ENCODE results near the gene PPARG.
"Not testable (repeated sequence)": the region's sequence is repeated elsewhere in the genome, so short reads cannot be mapped to it uniquely, and the experiment has no call there.

PPARG gene

GRCh38 chr3:12288182-12289129, at the start of gene PPARG:
PPARG (plus strand) TSS chr3:12289070; CDS start chr3:12379712, 90,642 bp downstream.
- no peak for DNase-seq

DNA sequence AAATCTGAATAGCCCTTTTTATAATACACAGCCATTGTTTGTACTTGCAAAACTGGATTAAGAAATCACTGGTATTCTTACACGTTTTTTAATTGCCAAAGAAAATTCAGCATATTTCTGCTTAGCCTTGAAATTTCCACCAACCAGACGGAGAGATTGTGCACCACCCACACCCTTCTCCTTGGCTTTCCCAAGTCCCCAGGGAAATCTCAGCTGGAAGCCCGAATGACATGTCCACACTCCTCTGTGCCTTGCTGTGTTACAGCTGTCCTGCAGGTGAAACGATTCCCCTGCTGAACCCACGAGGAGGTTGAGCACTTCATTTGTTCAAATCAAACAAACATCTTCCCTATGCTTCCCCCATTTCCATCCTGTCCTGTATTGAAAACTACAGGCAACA, 49.6 kb upstream of the PPARG start:
- no peak for DNase-seq

- no peak for DNase-seq
Measured at GRCh38 chr3:12242772-12243171, 46.1 kb upstream of the PPARG start.

DNA sequence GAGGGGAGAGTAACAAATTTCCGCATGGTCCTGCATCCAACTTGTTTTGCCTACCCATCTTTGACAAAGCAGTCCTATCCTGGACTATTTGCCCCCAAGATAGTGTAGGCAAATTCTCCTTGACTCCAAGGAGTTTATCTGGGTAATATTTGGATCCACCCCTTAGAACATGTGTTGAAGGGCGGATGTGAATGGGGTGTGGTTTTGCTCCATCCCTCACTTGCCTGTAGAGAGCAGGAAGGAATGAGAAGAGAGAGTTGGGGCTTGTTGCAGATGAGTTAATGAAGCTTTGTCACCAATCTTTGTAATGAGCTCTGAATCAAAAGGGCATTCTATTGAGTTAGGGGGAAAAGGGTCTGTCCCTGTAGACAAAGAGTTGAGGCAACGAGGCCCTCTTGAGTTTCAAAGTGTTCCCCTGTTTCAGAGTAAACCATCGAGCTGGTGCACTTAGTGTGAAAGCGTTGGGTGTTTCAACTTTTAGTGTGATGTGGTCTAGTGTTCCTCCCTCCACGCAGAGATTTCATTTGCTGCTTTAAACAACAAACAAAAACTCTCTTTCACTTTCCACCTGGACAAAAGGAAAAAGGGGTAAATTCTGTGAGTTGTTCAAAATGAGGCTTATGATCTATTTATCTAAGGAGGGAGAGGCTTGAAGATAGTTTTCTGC, 42.2 kb upstream of the PPARG start:
- DNase-seq = no peak

DNA sequence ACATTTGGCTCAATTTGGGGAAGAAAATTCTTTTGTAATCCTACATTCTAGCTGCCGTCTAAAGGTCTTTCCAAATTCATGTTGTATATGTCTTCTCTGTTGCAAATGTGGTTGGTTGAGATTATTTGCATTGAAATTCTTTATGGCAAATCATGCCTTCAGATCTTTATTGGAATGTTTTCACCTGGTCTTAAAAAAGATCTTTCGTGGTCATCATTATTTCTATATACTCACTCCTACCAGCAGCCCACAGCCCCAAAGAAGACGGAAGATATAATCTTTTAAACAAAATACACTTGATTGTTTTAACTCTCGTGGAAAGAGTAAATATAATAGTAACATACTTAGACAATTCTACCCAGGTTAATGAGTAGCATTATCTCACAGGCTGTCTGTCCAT, 41.5 kb upstream of the PPARG start:
- no peak for DNase-seq

GRCh38 chr3:12249519-12249918, 39.4 kb upstream of the PPARG start:
- no peak for DNase-seq

GRCh38 chr3:12252889-12253288, 36.0 kb upstream of the PPARG start:
- no peak for DNase-seq

GRCh38 chr3:12253516-12254343, 35.1 kb upstream of the PPARG start:
- no peak for DNase-seq

GRCh38 chr3:12255393-12255792, 33.5 kb upstream of the PPARG start:
- DNase-seq = no peak

GRCh38 chr3:12258911-12259310, 30.0 kb upstream of the PPARG start:
- no peak for DNase-seq

DNA sequence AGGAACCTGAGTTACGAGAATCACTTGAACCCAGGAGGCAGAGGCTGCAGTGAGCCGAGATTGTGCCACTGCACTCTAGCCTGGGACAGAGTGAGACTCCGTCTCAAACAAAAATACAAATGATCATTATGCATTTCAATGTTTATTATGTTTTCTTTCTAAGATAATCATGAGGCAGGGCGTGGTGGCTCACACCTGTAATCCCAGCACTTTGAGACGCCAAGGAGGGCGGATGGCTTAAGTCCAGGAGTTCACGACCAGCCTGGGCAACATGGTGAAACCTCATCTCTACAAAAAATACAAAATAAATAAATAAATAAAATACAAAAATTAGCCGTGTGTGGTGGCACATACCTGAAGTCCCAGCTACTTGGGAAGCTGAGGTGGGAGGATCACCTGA, 26.7 kb upstream of the PPARG start:
- DNase-seq = not testable (repeated sequence)

GRCh38 chr3:12265508-12265907, 23.4 kb upstream of the PPARG start:
- no peak for DNase-seq

GRCh38 chr3:12266038-12266437, 22.8 kb upstream of the PPARG start:
- no peak for DNase-seq

DNA sequence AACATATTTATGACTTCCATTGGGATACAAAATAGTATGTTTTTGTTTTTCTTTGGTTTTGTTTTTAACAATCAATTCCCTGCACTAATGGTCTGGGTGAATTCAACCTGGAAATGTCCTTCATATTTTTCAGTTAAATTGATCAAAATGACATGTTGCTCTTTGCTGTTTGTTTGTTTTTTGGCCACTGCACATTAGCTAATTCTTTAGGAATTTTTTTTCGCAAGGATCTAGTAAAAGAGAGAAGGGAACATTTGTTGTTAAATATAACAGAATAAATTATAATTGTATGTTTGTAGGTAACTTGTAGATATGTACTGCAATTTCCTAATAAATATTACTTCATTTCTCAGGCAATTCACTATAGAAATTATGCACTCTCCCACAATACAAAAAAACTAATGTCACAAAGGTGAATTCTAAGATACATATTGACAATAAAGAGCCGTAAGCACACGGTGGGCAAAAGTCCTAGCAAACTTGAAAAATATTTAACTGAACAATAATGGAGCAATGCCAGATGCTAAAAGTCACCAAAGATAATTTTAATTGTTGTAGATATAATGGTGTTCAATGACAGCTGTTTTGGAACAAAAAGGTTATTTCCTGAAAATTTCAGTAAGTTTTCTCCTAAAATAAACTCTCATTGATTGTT, 21.4 kb upstream of the PPARG start:
- no peak for DNase-seq

GRCh38 chr3:12268049-12268735, 20.7 kb upstream of the PPARG start:
- DNase-seq = no peak

GRCh38 chr3:12270976-12271375, 17.9 kb upstream of the PPARG start:
- no peak for DNase-seq

- no peak for DNase-seq
Measured at GRCh38 chr3:12273045-12273695, 15.7 kb upstream of the PPARG start.

- DNase-seq = no peak
Measured at GRCh38 chr3:12275974-12276650, 12.8 kb upstream of the PPARG start.

GRCh38 chr3:12276827-12277226, 12.0 kb upstream of the PPARG start:
- DNase-seq = not testable (repeated sequence)

GRCh38 chr3:12278566-12278965, 10.3 kb upstream of the PPARG start:
- DNase-seq = no peak
